Stimulated activated naive CD4-positive, alpha-beta T cell (primary cell): ENCODE results near the gene FLOT2.
"Not testable (repeated sequence)": the region's sequence is repeated elsewhere in the genome, so short reads cannot be mapped to it uniquely, and the experiment has no call there.

Experiments
- DNase-seq, 6 experiments: peaks; one replicate each; lab custom pipeline; 2025; lab: John Stamatoyannopoulos, UW

FLOT2 gene

GRCh38 chr17:28873839-28874238 lies 23.7 kb downstream of the FLOT2 start:
- DNase-seq, result no peak

GRCh38 chr17:28871056-28871579 lies 26.4 kb downstream of the FLOT2 start:
- peak in 4 of 6 experiments; percentile 17 to 58 (median 46) for DNase-seq

- no peak for DNase-seq
Measured at GRCh38 chr17:28867276-28867675, 30.3 kb downstream of the FLOT2 start.

- DNase-seq, result no peak
Measured at GRCh38 chr17:28865946-28866752, 31.4 kb downstream of the FLOT2 start.

- no peak for DNase-seq
Measured at GRCh38 chr17:28864991-28865849, 32.3 kb downstream of the FLOT2 start.

- no peak for DNase-seq
Measured at GRCh38 chr17:28863953-28864352, 33.6 kb downstream of the FLOT2 start.

GRCh38 chr17:28862561-28862960 lies 35.0 kb downstream of the FLOT2 start:
- no peak for DNase-seq

- no peak for DNase-seq
Measured at GRCh38 chr17:28861393-28862203, 35.9 kb downstream of the FLOT2 start.

GRCh38 chr17:28860363-28860808 lies 37.1 kb downstream of the FLOT2 start:
- DNase-seq, result no peak

- no peak for DNase-seq
Measured at GRCh38 chr17:28858801-28859355, 38.7 kb downstream of the FLOT2 start.

- DNase-seq, result no peak
Measured at GRCh38 chr17:28857905-28858800, 39.4 kb downstream of the FLOT2 start.

- DNase-seq, result no peak
Measured at GRCh38 chr17:28856028-28856574, 41.4 kb downstream of the FLOT2 start.

GRCh38 chr17:28855336-28855679 lies 42.2 kb downstream of the FLOT2 start:
- DNase-seq, result no peak

GRCh38 chr17:28854457-28855335 lies 42.8 kb downstream of the FLOT2 start, which contains the start of gene ERAL1:
Gene ERAL1 (plus strand): TSS chr17:28855016. CDS start chr17:28855035, 19 bp downstream.
- DNase-seq, result peak; percentile 72 to 84 (median 78)

GRCh38 chr17:28853295-28853694 lies 44.2 kb downstream of the FLOT2 start:
- no peak for DNase-seq

- DNase-seq, result peak in 1 of 6 experiments; percentile 6
Measured at GRCh38 chr17:28849281-28849680, 48.3 kb downstream of the FLOT2 start.

GRCh38 chr17:28848667-28849066 lies 48.9 kb downstream of the FLOT2 start:
- peak; percentile 5 to 41 (median 33) for DNase-seq

GRCh38 chr17:28846699-28847098 lies 50.8 kb downstream of the FLOT2 start:
- DNase-seq, result not testable (repeated sequence)

GRCh38 chr17:28846231-28846630 lies 51.3 kb downstream of the FLOT2 start:
- no peak for DNase-seq
